D721Med (cell line): ENCODE results near the gene CFL1.

Experiments used
- DNase-seq: peaks from one replicate; pipeline ENCODE4 v3.0.0; 2011; ENCODE audit warnings: low spot score; ENCODE audit not compliant: insufficient read length
- FAIRE-seq: peaks from 2 replicates; lab custom pipeline; 2011; peaks lifted over from hg19 to GRCh38; lab: Jason Lieb, UNC
- CTCF ChIP-seq: IDR thresholded peaks from 2 replicates; pipeline ENCODE4 v1.5.1; 2012; ENCODE audit warnings: mild to moderate bottlenecking, control low read depth; ENCODE audit not compliant: insufficient read depth; ENCODE audit errors: missing control alignments

Gene CFL1

GRCh38 chr11:65882120-65883057, 24.4 kb upstream of the CFL1 start:
- FAIRE-seq, result no peak
- no peak for TF ChIP-seq CTCF
- DNase-seq, result no peak

GRCh38 chr11:65880844-65881421, 23.0 kb upstream of the CFL1 start:
- TF ChIP-seq CTCF, result no peak
- DNase-seq, result no peak
- FAIRE-seq, result no peak

GRCh38 chr11:65880027-65880426, 22.0 kb upstream of the CFL1 start:
- DNase-seq, result no peak
- no peak for FAIRE-seq
- no peak for TF ChIP-seq CTCF

- DNase-seq, result no peak
- TF ChIP-seq CTCF, result no peak
- no peak for FAIRE-seq
These were observed 21.6 kb upstream of the CFL1 start, which contains the start of gene CTSW for GRCh38 chr11:65879617-65880016. Gene CTSW (plus strand): TSS chr11:65879837. CDS start chr11:65879855, 18 bp downstream.

- TF ChIP-seq CTCF, result no peak
- DNase-seq (peak; percentile 99), FAIRE-seq (no peak)
These were observed 15.6 kb upstream of the CFL1 start for GRCh38 chr11:65873318-65874156.

GRCh38 chr11:65872586-65873317, 14.8 kb upstream of the CFL1 start, which contains the start of gene EFEMP2:
Gene EFEMP2 (minus strand): TSS chr11:65872800. CDS start chr11:65872354, 446 bp downstream.
- FAIRE-seq, result no peak
- TF ChIP-seq CTCF, result no peak

More at GRCh38 chr11:65872586-65873317, 14.8 kb upstream of the CFL1 start, which contains the start of gene EFEMP2:
- no peak for DNase-seq
